Measurements from ENCODE around the gene TIMM50.

Gene TIMM50

GRCh38 chr19:39480337-39481228 lies at the start of gene TIMM50:
Gene TIMM50 (plus strand): TSS chr19:39480838. CDS start chr19:39480854, 16 bp downstream.
- DNase-seq (ENCODE audit: low read depth in 2 of 2) = peak; percentile 91 to 94
- H3K4me3 ChIP-seq (replicated peaks in 1 of 2; ENCODE audit: low read depth in 2 of 2, low read length in 2 of 2) = peak within 1 kb of the TSS; percentile 99 to 100
- TF ChIP-seq CTCF (IDR thresholded peaks at IDR 0.05; ENCODE audit: low read depth, low read length) = no peak

GRCh38 chr19:39432677-39433025 lies 48.0 kb upstream of the TIMM50 start:
- no peak for DNase-seq (ENCODE audit: low read depth in 2 of 2)
- no peak overlapping the region for H3K4me3 ChIP-seq (replicated peaks in 1 of 2; ENCODE audit: low read depth in 2 of 2, low read length in 2 of 2)
- no peak for TF ChIP-seq CTCF (IDR thresholded peaks at IDR 0.05; ENCODE audit: low read depth, low read length)

DNA sequence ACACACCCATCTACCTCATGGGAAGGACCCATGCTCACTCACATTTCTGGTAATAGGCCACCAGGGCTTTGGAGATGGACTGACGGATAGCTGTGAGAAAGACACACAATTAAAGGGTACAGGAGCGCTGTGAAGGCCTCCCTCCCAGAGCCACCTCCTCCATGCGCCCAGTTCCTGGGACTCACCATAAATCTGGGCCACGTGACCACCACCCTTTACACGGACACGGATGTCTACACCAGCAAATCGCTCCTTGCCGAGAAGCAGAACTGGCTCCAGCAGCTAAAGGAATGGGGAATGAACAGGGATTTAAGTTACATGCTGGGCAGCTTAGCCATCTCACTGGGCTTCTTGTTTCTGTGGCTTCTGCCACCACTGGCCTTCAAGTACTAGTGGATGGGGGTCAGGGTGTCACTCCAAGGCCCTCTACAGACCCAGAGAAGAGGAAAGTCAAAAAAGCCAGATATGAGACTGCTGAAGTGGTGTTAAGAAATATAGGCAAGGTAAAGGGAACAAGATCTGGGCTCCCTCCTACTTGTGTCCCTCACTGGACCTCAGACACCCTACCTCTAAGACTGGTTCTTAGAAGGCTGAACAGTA lies 47.1 kb upstream of the TIMM50 start:
- DNase-seq (ENCODE audit: low read depth in 2 of 2) = no peak
- no peak overlapping the region for H3K4me3 ChIP-seq (replicated peaks in 1 of 2; ENCODE audit: low read depth in 2 of 2, low read length in 2 of 2)
- no peak for TF ChIP-seq CTCF (IDR thresholded peaks at IDR 0.05; ENCODE audit: low read depth, low read length)

DNA sequence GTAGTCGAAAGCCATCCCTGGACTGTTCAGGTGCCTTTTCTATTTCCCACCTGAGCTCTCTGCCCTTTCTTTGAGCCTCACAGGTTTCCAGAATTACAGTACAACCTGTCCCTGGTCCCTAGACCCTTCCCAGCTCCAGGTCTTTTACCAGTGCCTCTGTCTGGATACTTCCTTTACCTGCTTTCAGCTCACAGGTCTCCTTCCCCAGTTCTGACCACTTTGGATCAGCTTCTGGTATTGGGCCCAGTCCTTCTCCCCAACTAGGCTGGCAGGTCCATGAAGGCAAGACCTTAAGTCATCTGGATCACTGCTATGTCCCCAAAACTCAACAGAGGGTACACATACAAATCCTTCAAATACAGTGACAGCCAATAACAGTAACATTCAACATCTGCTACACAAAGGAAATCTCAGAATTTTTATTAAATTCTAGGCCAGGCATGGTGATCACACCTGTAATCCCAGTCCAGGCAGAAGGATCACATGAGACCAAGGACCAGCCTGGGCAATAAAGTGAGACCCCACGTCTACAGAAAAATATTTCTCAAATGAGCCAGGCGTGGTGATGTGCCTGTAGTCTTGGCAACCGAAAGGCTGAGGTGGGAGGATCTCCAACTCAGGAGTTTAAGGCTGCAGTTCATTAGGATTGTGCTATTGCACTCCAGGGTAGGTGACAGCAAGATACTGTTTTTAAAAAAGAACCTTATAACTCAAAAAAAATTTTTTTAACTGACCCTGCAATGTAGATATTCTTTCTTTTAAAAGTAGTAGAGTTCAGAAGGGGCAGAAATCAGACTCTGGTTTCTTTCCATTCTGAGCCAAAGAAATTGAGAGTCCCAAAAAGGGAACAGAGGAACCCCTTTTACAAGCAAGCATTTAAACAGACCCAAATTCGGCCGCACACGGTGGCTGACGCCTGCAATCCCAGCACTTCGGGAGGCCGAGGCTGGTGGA lies 46.2 kb upstream of the TIMM50 start:
- TF ChIP-seq CTCF (IDR thresholded peaks at IDR 0.05; ENCODE audit: low read depth, low read length) = no peak
- H3K4me3 ChIP-seq (replicated peaks in 1 of 2; ENCODE audit: low read depth in 2 of 2, low read length in 2 of 2) = peak overlapping the region; percentile 93 to 98
- peak in 1 of 2 donors; percentile 36 for DNase-seq (ENCODE audit: low read depth in 2 of 2)

- DNase-seq (ENCODE audit: low read depth in 2 of 2) = peak; percentile 98 to 99
- TF ChIP-seq CTCF (IDR thresholded peaks at IDR 0.05; ENCODE audit: low read depth, low read length) = no peak
- H3K4me3 ChIP-seq (replicated peaks in 1 of 2; ENCODE audit: low read depth in 2 of 2, low read length in 2 of 2) = peak within 1 kb of the TSS; percentile 93 to 98
These were observed 44.9 kb upstream of the TIMM50 start, which contains the start of gene RPS16 for GRCh38 chr19:39435499-39436349. Gene RPS16 (minus strand): TSS chr19:39435949. CDS start chr19:39435895, 54 bp downstream.

DNA sequence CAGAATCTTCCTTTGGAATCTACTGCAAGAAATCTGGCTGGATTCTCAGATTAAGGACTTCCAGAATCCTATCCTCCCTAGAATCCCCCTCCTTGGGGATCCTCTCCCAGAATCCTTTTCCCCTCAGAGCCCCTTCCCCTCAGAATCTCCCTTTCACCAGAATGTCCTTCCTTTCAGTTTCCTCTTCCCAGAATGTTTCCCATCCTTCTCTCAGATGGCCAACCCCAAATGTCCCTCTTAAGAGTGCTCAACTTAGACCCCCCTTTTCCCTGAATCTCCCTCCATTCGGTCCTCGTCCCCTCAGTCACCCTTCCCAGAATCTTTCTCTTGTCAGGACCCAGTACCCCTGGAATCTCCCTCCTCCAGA lies 44.3 kb upstream of the TIMM50 start:
- peak overlapping the region; percentile 56 to 93 for H3K4me3 ChIP-seq (replicated peaks in 1 of 2; ENCODE audit: low read depth in 2 of 2, low read length in 2 of 2)
- DNase-seq (ENCODE audit: low read depth in 2 of 2) = no peak
- no peak for TF ChIP-seq CTCF (IDR thresholded peaks at IDR 0.05; ENCODE audit: low read depth, low read length)

All from cardiac fibroblast (primary cell).